LNCAP (cell line): Measurements from ENCODE around the gene MMP25.

Experiments
- TF ChIP-seq, protein P1 (sequence below): fragments of 450-650 bp; IDR thresholded peaks from 2 replicates; pipeline ENCODE4 v1.5.1; 2017; ENCODE audit warnings: mild to moderate bottlenecking

The MMP25 gene

DNA sequence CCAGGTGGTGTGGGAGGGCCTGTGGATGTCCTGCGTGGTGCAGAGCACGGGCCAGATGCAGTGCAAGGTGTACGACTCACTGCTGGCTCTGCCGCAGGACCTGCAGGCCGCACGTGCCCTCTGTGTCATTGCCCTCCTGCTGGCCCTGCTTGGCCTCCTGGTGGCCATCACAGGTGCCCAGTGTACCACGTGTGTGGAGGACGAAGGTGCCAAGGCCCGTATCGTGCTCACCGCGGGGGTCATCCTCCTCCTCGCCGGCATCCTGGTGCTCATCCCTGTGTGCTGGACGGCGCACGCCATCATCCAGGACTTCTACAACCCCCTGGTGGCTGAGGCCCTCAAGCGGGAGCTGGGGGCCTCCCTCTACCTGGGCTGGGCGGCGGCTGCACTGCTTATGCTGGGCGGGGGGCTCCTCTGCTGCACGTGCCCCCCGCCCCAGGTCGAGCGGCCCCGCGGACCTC lies 32.8 kb upstream of the MMP25 start:
- TF ChIP-seq, protein P1, sequence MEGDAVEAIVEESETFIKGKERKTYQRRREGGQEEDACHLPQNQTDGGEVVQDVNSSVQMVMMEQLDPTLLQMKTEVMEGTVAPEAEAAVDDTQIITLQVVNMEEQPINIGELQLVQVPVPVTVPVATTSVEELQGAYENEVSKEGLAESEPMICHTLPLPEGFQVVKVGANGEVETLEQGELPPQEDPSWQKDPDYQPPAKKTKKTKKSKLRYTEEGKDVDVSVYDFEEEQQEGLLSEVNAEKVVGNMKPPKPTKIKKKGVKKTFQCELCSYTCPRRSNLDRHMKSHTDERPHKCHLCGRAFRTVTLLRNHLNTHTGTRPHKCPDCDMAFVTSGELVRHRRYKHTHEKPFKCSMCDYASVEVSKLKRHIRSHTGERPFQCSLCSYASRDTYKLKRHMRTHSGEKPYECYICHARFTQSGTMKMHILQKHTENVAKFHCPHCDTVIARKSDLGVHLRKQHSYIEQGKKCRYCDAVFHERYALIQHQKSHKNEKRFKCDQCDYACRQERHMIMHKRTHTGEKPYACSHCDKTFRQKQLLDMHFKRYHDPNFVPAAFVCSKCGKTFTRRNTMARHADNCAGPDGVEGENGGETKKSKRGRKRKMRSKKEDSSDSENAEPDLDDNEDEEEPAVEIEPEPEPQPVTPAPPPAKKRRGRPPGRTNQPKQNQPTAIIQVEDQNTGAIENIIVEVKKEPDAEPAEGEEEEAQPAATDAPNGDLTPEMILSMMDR: no peak

DNA sequence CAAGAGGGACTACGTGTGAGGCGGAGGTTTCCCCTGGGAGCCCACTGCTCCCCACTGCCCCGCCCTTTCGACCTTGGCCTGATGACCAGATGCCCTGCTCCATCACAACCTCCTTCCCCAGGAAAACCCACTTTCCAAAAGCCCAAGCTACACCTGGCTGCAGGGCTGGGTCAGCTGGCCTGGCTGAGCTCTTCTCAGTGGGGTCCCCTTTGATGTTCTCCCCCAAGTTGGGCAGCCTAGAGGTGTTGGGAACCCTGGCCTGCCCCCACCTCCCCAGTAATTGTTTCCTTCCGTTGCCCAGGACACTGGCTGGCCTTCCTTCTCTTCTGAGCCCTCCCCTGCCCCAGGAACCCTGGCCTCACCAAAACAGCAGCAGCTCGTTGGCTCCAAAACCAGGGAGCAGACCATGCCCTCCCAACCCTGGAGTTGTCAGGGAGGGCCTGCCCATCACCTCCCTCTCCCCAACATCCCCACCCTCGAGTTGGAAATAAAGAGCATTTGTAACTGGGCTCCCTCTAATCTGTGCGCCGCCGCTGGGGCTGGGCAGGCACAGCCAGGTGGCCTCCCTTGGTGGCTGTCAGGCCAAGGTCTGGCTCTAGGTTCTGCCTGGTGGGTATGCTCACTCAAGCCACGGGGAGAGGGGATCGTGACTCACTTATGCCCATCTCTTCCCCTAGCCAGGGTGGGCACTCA lies 32.2 kb upstream of the MMP25 start:
- TF ChIP-seq, protein P1: no peak

DNA sequence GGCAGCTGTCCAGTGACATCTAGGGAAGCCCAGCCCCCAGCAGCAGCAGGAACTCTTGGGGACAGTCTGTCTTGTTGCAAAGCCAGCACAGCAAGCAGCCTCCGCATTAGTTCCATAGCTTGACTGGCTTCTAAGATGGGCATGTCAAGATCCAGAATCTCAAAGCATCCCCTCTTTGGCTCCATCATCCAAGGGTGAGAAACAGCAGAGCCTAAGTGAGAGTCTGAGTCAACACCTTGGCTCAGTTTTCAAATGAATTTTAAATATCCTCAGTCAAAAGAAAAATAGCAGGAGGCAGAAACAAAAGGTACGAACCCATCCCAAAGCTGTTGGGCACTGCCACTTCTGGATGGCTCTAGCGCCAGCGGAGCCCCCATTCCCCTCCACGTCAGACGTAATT lies 31.4 kb upstream of the MMP25 start:
- TF ChIP-seq, protein P1: no peak

DNA sequence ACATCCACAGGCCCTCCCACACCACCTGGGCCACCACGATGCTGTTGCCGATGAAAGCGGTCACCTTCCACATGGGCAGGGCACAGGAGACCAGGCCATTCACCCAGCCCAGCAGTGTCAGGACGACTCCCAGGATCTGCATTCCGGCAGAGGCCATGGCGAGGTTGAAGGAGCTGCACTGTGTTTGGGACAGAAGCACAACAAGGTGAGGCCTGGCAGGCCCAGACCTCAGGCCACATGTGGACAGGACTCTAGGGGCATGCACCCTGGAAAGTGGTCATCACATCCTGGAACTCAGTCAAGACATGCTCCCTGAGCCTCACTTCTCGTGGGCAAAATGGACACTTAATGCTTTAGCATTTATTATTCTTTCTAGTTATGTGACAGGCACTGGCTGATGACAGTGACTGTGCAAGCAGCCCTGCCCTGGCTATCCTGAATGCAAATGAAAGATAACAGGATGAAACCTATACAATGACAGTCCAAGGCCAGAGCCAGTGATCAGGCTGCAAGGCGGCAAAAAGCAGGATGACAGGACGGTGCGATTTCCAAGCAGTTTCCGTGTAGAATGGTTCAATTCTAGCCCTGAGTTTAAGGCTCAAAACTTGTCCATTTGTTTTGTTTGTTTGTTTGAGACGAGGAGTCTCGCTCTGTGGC lies 30.4 kb upstream of the MMP25 start:
- TF ChIP-seq, protein P1: no peak

DNA sequence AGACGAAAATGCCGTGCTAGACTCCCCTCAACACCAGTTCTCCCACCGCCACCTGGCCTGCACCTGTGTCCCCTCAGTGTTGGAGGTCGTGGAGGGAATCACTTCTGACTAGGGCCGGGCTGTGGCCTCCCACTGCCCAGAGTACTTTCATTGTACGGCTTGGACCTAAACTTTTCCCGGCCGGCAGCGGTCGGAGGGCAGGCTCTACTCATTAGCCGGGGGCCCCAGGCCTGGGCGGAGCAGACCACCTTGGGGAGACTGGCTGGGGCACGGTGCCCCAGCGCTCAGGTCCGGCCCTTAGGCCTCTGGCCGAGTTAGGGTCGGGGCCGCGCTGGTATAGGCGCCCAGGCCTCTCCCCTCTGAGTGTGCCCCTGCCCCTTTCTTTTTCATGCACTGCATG lies 29.0 kb upstream of the MMP25 start:
- TF ChIP-seq, protein P1: no peak

DNA sequence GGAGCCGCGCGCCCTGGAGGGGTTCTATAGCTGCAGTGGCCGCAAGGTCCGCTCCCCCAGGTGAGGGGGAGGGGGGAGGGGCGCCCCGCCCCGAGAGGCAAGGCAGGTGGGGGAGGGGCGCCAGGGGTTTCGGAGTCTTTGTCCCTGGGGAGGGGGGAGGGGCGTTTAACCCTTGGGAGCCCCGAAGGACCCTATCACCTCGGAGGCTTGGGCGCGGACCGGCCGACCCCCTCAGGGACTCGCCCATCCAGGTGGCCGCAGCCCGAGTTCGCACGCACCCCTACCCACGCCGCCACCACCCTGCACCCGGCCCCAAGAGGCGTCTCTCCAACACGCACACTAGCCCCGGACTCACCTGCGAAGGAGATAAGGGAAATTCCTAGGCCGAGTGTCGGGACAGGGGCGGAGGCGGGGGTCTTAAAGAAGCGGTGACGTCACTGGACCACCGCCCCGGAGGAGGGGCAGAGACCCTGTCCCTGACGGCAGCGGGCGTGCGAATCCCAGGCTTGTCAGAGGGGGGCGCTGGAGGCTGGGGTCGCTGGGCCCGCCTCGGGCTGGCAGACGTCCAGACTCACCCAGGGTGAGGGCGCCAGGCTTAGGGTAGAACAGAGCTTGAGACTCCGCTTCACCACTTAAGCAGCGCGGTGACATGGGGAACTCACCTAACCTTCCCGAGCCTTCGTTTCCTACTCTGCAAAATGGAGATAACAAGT lies 28.4 kb upstream of the MMP25 start, which contains the start of gene CLDN6:
Gene CLDN6, minus strand, starts transcription at position 390 of the 713 bp plus-strand sequence. CDS start 2,162 bp downstream, outside the sequence.
- TF ChIP-seq, protein P1: no peak

DNA sequence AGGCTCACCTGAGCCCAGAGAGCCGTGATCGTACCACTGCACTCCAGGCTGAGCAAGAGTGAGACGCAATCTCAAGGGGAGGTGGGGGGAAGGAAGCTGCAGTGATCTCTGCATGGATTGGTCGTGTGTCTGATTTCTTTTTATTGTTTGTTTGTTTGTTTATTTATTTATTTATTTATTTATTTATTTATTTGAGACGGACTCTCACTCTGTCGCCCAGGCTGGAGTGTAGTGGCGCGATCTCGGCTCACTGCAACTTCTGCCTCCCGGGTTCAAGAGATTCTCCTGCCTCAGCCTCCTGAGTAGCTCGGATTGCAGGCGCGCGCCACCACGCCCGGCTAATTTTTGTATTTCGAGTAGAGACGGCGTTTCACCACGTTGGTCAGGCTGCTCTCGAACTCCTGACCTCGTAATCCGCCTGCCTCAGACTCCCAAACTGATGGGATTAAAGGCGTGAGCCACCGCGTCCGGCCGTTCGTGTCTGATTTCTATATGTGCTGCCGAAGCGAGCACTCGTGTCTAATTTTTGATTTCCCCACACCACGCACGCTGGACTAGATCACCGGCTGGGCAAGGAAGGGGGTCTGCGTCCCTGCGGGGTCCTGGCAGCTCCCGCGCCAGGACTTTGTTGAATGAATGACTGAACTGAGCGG lies 26.6 kb upstream of the MMP25 start:
- TF ChIP-seq, protein P1: no peak
